SIG-M5 treated with dmso at 0.1 percent for 504 hours (cell line): ENCODE data around the gene ZBTB7A.

Experiments used
- DNase-seq: peaks from one replicate; lab custom pipeline; 2025; ENCODE audit not compliant: unreplicated experiment; lab: John Stamatoyannopoulos, UW

The ZBTB7A gene

DNA sequence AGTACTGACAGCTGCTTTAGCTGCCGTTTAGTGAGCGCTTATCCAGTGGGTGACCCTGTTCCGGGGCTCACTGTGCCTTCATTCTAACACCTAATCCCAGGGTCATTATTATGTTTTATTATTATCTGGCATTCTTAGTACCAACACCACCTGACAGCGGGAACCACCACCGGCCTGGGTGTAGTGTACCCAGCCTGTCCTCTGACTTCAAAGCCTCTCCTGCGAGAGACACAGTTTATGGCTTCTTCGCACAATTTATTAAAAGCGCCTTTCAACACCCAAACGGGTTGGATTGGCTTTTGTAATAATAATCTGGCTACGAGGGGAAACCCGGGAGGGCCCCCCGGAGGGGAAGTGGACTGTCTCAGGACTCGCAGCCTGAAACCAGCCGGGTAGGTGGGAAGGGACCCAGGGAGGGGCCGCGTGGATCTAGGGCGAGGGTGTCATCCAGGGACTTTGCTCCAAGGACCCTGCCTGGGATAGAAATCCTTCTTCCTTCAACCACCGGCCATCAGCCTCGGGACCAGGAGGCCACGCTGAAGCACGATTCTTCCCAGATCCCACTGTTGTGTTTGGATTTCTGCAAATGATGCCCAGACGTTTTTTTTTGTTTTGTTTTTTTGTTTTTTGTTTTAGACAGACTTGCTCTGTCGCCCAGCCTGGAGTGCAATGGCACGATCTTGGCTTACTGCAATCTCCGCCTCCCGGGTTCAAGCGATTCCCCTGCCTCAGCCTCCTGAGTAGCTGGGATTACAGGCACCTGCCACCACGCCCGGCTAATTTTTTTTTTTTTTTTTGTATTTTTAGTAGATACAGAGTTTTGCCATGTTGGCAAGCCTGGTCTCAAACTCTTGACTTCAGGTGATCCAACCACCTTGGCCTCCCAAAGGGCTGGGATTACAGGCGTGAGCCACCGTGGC lies 1.6 kb upstream of the ZBTB7A start:
- DNase-seq = peak; percentile 41

- DNase-seq = no peak
Measured at GRCh38 chr19:4067396-4068046, 822 bp upstream of the ZBTB7A start.

- no peak for DNase-seq
Measured at GRCh38 chr19:4066176-4066606, 508 bp downstream of the ZBTB7A start.

DNA sequence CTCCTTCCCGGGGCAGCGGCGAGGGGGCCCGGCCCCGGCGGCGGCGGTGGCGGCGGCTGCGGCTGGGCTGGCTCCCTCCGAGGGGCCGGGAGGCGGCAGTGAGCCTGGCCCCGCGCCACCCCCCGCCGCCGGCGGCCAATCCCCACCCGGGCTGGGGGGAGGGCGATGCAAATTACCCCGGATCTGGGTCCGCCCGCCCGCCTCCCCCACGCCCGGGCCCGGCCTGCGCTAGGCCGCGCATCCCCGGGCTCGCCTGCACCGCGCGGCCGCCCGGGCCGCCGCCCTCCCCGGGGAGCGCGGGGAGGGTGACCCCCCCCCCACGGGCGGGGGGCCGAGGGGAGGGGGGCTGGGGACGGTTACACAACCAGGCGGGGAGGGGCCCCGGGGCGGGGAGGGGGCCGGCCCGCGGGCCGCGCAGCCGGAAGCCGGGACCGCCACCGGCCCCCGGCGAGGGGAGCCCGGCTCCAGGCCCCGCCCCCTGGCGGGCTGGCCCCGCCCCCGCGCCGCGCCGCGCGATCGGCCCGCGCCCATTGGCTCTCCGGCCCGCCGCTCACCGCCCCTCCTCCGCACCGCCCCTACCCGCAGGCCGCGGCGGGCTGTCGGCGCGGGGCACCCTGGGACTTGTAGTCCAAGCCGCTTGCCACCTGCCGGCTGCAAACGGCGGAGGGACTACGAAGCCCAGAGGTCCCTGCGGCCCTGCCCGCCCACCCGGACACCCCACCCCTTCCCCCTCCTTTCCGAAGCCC lies 1.1 kb downstream of the ZBTB7A start:
- peak; percentile 89 for DNase-seq

- DNase-seq = no peak
Measured at GRCh38 chr19:4064496-4065260, 2.0 kb downstream of the ZBTB7A start.

GRCh38 chr19:4064149-4064495 lies 2.6 kb downstream of the ZBTB7A start:
- no peak for DNase-seq

DNA sequence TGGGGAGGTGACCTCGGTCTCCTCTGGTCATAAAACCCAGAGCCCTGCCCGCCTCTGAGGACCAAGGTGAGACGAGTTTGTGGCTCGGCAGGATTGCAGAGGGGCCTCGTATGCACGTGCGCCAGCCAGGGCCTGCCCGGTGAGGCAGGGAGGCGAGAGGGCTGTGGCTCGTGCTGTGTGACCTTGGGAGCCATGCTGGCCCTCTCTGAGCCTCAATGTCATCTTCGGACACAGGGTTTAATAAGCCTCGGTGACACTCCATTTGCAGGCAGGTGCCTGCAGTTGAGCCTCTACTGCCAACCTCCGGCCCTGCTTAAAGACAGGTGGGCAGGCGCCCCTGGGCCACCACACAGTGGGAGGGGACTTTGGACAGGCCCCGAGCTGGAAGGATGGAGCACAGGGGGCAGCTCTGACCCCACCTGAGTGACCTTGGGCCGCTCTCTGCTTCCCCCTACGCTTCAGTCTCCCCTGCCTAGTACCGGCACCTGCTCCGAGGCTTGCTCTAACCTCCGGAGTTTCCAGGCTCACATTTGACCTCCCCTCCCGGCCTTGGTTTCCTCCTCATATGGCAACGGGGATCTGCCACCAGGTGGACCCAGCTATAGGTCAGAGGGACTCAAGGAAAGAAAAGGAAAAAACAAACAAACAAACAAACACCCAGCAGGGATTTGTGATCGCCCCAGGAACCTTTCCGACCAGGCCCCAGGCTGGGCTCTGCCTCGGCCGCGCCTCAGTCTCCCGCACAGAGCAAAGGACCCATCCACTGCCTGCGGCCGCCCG lies 3.1 kb downstream of the ZBTB7A start:
- no peak for DNase-seq

- DNase-seq = no peak
Measured at GRCh38 chr19:4062419-4063368, 4.0 kb downstream of the ZBTB7A start.

DNA sequence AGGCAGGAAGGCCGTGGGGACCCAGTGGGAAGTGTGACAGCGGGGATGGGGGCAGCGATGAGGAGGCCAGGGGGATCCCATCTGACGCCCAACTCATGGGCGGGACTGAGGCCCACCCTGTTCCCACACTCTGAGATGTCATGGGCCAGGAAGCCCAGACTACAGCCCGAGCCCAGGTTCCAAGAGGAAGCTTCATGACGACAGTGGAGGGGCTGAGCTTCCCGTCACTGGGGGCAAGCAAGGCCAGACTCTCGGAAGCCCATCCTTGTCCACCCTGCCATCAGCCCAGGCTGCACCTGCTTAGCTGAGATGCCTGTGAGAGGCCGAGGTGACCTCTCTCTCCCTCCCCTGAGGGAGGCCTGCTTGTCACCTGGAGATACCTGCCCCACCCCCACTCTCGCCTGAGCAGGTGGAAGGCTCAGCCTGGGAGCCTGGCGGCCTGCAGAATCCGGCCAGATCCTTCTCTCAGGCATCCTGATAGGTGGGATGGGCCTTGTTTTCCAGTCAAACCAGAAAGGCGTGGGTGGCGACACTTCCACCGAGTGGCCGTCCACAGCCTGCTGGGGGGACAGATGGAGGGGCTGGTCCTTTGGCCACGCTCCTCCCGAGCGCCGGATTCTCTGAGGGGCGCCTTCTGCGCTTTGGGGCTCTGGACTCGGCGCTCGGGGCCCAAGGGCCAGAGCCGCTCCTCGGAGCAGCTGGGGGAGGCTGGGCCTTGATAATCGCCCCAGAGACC lies 4.8 kb downstream of the ZBTB7A start:
- peak; percentile 24 for DNase-seq

- DNase-seq = peak; percentile 37
Measured at GRCh38 chr19:4061178-4061682, 5.5 kb downstream of the ZBTB7A start.

GRCh38 chr19:4060621-4061177 lies 6.0 kb downstream of the ZBTB7A start:
- DNase-seq = no peak

DNA sequence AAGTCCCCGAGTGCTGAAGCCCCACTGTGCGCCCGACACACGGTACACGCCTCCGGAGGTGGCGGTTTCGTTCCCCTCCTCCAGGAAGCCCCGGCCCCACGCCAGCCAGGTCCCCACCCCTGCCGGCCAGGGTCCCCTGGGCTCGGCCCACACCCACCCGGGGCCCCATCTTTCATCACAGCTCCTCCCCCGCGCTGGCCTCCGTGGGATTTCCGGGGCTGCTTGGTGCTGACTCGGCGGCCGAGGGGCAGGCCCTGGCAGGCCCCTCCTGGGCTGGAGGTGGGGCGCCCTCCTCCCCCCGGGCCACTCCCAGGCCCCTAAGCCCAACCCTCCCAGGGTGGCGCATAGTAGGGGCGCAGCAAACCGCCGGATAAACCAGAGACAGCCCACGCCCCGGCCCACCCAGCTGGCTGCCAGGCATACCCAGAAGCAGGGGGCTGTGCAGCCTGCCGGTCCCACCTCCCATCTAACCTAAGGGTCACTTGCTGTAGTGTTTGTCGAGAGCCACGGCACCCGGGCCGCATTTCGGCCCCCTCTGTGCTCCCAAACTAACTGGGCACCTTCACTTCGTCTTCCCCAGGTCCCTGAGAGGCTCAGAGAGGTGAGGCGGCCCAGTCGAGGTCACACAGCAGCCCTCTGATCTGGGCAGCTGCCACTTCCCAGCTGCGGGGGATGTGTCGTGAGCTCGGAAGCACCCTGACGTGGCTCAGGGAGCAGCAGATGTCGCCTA lies 6.6 kb downstream of the ZBTB7A start:
- DNase-seq = peak; percentile 68

- no peak for DNase-seq
Measured at GRCh38 chr19:4059453-4059871, 7.2 kb downstream of the ZBTB7A start.

- DNase-seq = no peak
Measured at GRCh38 chr19:4058693-4059452, 7.8 kb downstream of the ZBTB7A start.

- DNase-seq = peak; percentile 75
Measured at GRCh38 chr19:4057931-4058692, 8.6 kb downstream of the ZBTB7A start.

DNA sequence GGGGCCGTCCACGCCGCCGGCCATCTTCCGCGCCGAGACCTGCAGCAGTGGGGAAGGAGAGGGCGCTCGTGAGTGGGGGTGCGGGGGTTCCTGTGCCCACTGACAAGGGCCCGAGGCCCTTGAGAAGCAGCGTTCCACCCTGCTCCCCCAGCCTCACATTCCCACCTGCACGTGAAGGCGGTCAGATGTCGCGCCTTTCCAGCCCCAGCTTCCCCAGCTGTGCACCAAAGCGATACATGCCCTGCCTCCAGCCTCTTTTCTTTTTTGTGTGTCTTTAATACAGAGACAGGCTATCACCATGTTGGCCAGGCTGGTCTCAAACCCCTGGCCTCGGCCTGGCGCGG lies 11.5 kb downstream of the ZBTB7A start:
- DNase-seq = no peak
